B cell (primary cell): Measurements from ENCODE around the gene PIK3R3.

ENCODE experiments used
- EZH2 ChIP-seq: IDR thresholded peaks from 2 replicates; pipeline ENCODE4 v1.6.1; 2012; ENCODE audit warnings: borderline replicate concordance, low read depth, mild to moderate bottlenecking, moderate library complexity, low read length; ENCODE audit not compliant: insufficient read depth, poor library complexity, severe bottlenecking
- TF ChIP-seq, protein P1 (sequence below): fragments of 200-600 bp; IDR thresholded peaks from one replicate; pipeline ENCODE4 v1.8.0; 2022; ENCODE audit warnings: antibody characterized with exemption, mild to moderate bottlenecking

DNA sequence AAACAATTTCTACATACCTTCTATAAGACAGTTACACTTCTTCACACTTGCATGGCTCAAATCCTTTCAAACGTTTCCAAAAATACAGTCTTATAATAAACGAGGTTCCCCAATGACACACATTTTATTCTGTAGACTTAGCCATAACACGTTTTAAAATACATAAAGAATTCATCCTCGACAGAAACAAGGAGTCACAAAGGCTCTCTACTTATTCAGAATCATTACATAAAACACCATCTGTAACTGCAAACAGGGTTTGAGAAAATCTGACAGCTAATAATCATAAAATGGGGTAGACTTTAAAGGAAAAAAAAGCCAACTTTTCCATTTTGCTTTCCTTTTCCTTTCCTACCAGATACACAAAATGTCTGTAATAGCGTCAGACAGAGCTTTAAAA, 1.8 kb downstream of the PIK3R3 start:
- TF ChIP-seq, protein P1, sequence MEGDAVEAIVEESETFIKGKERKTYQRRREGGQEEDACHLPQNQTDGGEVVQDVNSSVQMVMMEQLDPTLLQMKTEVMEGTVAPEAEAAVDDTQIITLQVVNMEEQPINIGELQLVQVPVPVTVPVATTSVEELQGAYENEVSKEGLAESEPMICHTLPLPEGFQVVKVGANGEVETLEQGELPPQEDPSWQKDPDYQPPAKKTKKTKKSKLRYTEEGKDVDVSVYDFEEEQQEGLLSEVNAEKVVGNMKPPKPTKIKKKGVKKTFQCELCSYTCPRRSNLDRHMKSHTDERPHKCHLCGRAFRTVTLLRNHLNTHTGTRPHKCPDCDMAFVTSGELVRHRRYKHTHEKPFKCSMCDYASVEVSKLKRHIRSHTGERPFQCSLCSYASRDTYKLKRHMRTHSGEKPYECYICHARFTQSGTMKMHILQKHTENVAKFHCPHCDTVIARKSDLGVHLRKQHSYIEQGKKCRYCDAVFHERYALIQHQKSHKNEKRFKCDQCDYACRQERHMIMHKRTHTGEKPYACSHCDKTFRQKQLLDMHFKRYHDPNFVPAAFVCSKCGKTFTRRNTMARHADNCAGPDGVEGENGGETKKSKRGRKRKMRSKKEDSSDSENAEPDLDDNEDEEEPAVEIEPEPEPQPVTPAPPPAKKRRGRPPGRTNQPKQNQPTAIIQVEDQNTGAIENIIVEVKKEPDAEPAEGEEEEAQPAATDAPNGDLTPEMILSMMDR: no peak
- no peak for TF ChIP-seq EZH2
